Jurkat, Clone E6-1 (cell line): ENCODE measurements around the gene SNF8.

Source experiments
- DNase-seq: peaks from one replicate; pipeline ENCODE4 v3.0.0-alpha.2; 2011; ENCODE audit warnings: low read depth, low spot score
- H3K4me3 ChIP-seq: 2 replicates; pipeline ENCODE4 v1.5.1; 2011; ENCODE audit warnings: mild to moderate bottlenecking, low read length, control low read depth, moderate library complexity

SNF8 gene

GRCh38 chr17:48901241-48901640 is 43.4 kb downstream of the SNF8 start:
- no peak for DNase-seq
- no peak overlapping the region for H3K4me3 ChIP-seq

GRCh38 chr17:48894886-48895285 is 49.8 kb downstream of the SNF8 start:
- H3K4me3 ChIP-seq: no peak overlapping the region
- DNase-seq: no peak

GRCh38 chr17:48893646-48894508 is 50.8 kb downstream of the SNF8 start:
- H3K4me3 ChIP-seq: peak overlapping the region; percentile 99
- no peak for DNase-seq

GRCh38 chr17:48892940-48893645 is 51.5 kb downstream of the SNF8 start:
- DNase-seq: no peak
- H3K4me3 ChIP-seq: peak overlapping the region; percentile 99

- DNase-seq: no peak
- H3K4me3 ChIP-seq: no peak overlapping the region
Observed at GRCh38 chr17:48890086-48890485, 54.6 kb downstream of the SNF8 start.

GRCh38 chr17:48883171-48883570 is 61.5 kb downstream of the SNF8 start:
- H3K4me3 ChIP-seq: no peak overlapping the region
- DNase-seq: no peak

- peak; percentile 40 for DNase-seq
- no peak overlapping the region for H3K4me3 ChIP-seq
Observed at GRCh38 chr17:48882272-48882671, 62.4 kb downstream of the SNF8 start.
